ENCODE results near the gene SLC25A18.
"Not testable (repeated sequence)": the region's sequence is repeated elsewhere in the genome, so short reads cannot be mapped to it uniquely, and the experiment has no call there.

The SLC25A18 gene

DNA sequence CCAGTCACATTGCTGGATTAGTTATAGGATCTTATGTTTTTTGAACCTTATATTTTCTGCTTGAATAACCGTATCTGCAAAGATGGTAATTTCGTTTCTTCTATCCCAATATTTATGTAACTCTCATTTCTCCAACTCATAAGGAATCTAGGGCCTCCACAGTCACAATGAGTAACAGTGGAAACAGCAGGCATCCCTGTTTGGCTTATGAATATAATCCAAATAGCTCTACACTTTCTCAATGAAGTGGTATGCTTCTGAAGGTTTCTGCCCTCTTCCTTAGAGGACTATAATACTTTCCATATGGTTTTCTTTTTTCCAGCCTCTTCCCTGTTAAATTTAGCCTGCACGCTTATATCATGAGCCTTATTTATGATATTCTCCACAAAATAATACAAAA lies 48.8 kb downstream of the SLC25A18 start:
- no peak for DNase-seq

DNA sequence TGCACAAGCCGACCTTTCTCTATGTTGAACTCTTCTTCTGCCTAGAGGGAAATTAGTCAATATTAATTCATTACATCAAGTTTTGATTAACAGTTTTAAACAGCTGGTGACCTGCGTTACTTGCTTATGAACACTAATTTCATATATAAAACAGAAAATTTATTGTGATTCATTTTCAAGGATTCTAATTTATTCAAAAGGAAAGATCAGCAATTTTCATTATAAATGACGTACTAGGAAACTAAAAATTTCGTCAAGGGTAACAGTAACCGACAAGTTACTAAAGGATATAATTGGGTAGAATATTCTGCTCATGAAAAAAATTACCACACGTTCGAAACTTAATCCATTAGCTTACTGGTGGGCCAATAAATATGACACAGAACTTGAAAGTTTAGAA lies 50.0 kb downstream of the SLC25A18 start:
- no peak for DNase-seq

DNA sequence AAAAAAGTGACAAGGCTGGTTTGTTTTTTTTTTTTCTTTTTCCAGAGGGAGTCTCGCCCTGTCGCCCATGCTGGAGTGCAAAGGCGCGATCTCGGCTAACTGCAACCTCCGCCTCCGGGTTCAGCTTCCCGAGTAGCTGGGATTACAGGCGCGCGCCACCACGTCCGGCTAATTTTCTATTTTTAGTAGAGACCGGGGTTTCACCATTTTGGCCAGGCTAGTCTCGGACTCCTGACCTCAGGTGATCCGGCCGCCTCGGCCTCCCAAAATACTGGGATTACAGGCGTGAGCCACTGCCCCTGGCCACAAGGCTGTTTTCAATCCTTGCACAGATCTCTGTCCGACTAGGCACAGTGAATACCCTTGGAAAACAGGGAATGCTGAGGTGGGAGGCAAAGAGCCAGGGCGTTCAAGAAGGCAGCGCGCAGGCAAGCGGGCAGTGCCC lies 64.7 kb downstream of the SLC25A18 start:
- no peak for DNase-seq

DNA sequence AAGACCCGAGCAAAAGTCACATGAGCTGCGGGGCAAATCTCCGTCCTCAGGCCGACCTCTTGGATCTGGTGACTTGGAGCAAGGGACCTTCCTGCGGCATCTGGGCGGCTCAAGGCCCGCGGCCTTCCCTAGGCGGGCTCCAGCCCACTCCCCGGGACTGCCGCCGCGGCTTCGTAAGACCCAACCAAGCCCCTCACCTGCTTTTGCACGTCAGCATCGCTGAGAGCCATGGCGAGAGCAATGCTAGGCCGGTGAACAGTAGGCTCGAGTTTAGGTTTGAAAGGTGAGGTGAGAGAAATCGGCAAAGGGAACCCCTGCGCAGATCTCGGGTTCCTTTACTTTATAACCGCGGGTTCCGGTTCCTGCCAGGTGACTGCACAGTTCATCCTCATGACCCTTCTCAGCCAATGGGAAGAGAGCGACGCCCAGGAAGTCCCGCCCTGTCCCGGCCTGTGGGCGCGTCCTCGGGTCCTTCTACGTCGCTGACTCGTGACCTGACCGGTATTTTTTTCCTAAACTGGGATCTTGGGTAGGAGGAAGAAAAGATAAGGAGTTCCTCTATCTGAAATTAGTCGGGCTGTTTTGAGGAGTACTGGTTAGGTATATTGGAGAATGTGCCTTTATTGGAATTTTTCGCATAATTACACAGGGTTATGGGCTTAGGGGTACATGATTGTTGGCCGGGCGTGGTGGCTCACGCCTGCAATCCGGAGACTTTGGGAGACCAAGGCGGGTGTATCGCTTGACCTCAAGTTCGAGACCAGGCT lies 65.3 kb downstream of the SLC25A18 start, which contains the start of gene ATP6V1E1:
TSS of gene ATP6V1E1 (minus strand) at position 344 of the 767 bp plus-strand sequence. CDS start at position 230, 114 bp downstream.
- peak; percentile 94 to 96 for DNase-seq

DNA sequence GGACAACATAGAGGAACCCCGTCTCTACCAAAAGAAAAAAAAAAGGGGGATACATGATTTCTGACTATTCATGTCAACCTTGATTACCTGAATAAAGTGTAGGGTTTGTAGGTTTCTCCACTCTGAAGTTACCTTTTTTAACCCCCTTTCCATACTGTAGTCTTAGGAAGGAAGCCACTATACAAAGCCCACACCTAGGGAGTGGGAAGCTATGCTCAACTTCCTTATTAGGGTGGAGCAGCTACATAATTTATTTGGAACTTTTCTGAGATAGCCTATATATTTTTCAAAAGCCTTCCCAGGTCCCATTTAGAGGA lies 65.8 kb downstream of the SLC25A18 start:
- no peak for DNase-seq

DNA sequence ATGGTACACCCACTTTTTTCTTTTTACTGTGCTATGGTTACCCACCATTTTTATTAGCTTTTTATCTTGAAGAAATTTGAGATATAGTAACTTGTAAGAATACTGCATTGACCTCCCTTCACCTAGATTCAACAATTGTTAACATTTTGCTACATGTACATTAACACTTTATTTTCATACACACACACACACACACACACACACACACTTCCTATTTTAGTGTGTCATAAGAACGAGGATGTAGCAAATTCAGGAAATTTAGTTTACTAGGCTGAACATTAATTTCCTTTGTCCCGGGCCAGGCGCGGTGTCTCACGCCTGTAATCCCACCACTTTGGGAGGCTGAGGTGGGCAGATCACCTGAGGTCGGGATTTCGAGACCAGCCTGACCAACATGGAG lies 66.3 kb downstream of the SLC25A18 start:
- no peak for DNase-seq

DNA sequence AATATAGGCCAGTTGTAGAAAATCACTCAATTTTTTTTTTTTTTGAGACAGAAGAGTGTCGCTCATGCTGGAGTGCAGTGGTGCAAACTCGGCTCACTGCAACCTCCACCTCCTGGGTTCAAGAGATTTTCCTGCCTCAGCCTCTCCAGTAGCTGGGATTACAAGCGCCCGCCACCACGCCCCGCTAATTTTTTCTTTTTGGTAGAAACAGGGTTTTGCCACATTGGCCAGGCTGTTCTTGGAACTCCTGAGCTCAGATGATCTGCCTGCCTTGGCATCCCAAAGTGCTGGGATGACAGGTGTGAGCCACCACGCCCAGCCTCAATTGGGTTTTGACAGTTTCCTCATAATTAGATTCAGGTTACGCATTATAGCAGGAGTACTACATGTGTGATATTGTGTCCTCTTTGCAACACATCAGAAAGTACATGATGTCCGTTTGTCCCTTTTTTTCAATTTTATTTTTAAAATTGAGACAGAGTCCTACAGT lies 67.8 kb downstream of the SLC25A18 start:
- DNase-seq: no peak

DNA sequence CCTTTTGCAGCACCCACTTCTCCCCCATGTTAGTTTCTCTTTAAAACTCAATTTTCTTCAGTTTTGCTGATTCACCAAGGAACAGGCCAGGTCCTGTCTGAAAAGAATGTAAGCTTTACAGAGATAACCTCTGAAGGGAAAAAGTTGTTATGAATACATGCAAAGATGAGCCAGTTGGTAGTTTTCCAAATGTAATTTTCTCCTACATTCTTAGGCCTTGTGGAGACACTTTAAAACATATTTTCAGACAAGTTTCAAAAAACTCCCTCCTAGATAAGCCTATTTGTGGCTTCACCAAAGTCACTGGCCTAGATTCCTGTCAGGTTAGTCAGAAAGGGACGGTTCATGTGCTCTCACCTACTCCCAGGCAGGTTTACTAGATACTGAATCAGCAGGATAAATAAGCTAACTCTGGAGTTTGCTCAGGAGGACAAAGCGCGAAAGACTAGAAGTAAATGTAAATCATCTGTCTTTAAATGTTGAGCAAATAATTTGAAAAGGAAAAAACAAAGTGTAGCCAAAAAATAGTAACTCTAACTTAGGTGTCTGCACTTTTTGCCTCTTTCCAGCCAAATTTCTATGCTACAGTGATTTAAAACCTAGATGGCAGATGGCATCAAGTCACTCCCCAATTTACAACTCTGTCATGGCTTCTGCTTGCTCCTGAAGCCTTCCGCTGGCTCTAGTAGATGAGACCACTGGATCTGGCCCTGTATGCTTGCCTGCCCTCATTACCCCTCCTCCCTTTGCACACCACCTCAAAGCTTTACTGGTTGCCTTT lies 70.1 kb downstream of the SLC25A18 start:
- DNase-seq: no peak

DNA sequence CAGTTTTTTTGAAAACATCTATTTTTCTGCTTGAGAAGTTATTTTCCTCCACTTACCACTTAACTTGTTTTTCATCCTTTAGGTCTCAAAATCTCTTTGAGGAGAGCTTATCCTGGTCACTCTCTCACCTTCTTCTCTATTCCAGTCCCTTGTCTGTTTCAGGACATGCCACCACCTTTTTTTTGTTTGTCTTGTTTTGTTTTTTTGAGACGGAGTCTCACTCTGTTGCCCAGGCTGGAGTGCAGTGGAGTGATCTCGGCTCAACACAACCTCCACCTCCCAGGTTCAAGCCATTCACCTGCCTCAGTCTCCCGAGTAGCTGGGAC lies 70.7 kb downstream of the SLC25A18 start:
- no peak for DNase-seq

DNA sequence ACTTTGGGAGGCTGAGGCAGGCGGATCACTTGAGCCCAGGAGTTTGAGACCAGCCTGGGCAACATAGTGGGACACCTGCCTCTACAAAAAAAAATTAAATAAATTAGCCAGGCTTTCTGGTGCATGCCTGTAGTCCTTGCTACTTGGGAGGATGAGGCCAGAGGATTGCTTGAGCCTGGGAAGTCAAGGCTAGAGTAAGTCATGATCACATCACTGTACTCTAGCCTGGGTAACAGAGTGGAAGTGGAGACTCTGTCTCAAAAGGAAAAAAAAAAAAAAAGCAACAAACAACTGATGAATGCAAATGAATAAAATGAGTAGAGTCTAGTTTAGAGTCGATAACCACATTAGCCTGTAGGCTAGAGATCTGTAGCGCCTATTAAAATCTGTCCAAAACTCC lies 71.4 kb downstream of the SLC25A18 start:
- no peak for DNase-seq

DNA sequence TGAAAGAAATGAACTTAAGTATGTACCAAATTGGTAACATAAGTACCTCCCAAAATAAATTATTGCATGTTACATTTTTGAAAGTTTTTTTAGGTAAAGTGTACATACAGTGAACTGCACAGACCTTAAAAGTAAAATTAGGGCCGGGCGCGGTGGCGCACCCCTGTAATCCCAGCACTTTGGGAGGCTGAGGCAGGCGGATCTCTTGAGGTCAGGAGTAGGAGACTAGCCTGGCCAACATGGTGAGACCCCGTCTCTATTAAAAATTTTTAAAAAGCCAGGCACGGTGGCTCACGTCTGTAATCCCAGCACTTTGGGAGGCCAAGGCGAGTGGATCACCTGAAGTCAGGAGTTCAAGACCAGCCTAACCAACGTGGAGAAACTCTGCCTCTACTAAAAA lies 73.6 kb downstream of the SLC25A18 start:
- not testable (repeated sequence) for DNase-seq

DNA sequence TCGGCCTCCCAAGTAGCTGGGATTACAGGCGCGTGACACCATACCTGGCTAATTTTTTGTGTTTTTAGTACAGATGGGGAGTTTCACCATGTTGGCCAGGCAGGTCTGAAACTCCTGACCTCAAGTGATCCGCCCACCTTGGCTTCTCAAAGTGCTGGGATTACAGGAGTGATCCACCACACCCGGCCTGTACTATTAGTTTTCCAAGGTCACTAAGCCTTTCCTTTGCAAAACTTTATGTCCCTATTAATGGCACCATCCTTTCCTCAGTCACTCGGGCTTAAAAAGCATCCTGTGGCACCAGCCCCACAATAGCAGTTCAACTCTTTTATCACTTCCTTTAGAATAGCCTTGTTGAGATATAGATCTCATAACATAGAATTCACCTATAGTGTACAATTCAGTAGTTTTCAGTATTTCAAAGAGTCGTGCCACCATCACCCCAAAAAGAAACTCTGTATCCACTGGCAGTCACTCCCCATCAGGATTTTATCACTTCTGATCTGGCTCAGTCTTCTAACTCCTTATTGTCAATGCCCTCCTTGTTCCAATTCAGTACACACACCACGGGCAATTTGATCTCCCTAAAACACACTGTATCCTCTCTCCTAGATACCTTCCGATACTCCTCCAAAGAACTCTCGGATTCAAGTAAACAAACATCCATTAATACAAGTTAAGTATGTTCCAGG lies 74.3 kb downstream of the SLC25A18 start:
- no peak for DNase-seq

DNA sequence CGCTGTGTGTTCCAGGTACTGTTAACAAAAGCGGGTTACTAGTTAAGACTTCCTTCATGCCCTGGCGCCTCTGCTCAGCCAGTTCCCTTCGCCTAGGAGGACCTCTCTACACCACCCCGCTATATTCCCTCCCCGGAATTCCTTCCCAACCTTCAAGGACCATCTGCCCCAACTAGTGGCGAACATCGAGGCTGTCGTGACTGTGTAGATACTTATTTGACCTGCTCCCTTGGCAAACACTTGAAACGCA lies 74.8 kb downstream of the SLC25A18 start:
- DNase-seq: peak in 1 of 2 experiments; percentile 64

DNA sequence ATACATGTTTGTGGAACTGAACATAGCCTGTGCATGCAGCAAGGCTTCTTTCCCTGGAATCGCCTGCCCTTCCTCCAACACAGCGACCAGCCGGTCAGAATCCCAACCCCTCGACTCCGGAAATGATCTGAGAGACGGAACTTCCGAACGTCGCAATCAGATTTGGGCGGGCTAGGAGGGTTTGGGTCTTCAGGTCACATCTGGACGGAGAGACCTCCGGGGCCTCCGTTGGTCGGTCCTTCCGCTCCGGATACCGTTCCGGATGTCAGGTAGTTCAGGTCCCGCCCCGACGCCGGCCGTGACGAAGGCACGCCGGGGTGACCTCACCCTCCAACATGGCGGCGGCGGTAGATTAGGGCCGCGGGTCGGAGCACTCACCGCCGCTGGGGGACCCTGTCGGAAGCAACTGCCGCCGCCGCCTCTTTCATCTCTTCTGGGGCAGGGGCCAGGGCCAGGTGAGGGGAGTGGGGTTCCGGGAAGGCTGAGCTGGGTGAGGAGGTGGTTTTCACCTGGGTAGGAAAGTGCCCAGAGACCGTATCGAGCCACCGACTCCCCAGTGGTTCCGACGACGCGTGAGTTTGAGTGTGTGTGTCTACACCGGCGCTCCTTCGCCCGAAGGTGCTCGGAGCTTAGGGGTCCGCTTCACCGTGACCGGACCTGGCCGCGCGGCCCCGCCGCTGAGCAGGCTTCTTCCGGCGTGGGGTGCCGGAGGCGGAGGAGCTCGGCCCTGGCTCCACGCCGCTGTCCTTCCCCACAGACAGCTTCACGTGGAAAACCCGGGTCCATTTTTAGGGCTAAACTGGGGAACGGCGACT lies 75.3 kb downstream of the SLC25A18 start, which contains the start of gene BCL2L13:
TSS of gene BCL2L13 (plus strand) at position 326 of the 815 bp plus-strand sequence. CDS start 16,955 bp downstream, outside the sequence.
- DNase-seq: peak; percentile 84 to 94

DNA sequence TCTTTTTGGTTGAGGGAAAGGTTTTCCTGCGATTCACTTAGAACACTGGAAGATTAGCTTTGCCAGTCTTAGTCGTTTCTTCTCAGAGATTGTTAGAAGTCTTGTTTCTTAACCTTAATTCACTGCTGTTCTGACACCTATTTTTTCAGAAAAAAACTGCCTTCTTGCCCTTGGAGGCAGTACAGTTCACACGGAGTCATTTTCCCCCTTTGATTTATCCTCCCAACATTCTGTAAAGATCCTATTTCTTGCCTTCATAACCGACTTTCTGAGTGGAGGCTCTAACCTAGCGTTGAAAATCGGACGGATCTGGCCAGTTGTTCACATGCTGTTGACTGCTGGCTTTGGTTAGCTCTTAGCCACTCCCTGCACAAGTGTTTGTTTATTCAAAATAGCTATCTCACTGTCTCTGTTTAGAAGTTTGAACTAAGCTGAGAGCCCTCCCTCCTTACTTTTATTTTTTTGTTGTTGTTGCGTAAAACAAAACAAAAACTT lies 76.0 kb downstream of the SLC25A18 start:
- peak in 1 of 2 experiments; percentile 22 for DNase-seq

Measured in NCI-H446 (cell line).